PC-9 (cell line): Measurements from ENCODE around the gene SCP2. TPM values are rescaled to one million over a fixed set of nuclear protein-coding genes. Genes with fewer than 3 reads are reported as not detected.

Source experiments
- BruUV-seq: library from RNA; stranded (reverse); fragments of 400-500 nt; replicated peaks from 2 replicates; lab custom pipeline; 2021; lab: Mats Ljungman, UMichigan
- CTCF ChIA-PET: fragments of 300-600 bp; sonication (Branson Sonifier 250); formaldehyde crosslinking; loops from one replicate; lab custom pipeline; 2022; ENCODE audit warnings: antibody characterized with exemption; lab: Charles Lee
- POLR2A ChIA-PET: fragments of 300-600 bp; sonication (Branson Sonifier 250); formaldehyde crosslinking; loops from one replicate; lab custom pipeline; 2022; ENCODE audit warnings: antibody characterized with exemption; ENCODE audit not compliant: unreplicated experiment; lab: Charles Lee
- DNase-seq, 2 experiments: peaks; one replicate each; pipeline versions ENCODE4 v3.0.0 to v3.0.0-alpha.2; 2015 to 2022; ENCODE audit warnings: mixed read lengths in 1 of 2
- H2AFZ ChIP-seq: fragments of 200-600 bp; sonication (generic); 2 replicates; pipeline ENCODE4 v1.8.1; 2017; ENCODE audit warnings: antibody characterized with exemption
- H3F3A ChIP-seq: fragments of 200-600 bp; sonication (generic); 2 replicates; pipeline ENCODE4 v1.8.1; 2017; ENCODE audit warnings: antibody characterized with exemption, mild to moderate bottlenecking, low read depth; ENCODE audit not compliant: insufficient read depth
- H3K27ac ChIP-seq: fragments of 200-600 bp; sonication (generic); 2 replicates; pipeline ENCODE4 v1.6.1; 2016; ENCODE audit warnings: mixed run types
- H3K27me3 ChIP-seq: fragments of 200-600 bp; sonication (generic); 2 replicates; pipeline ENCODE4 v1.6.1; 2016; ENCODE audit warnings: low read depth, mixed run types; ENCODE audit not compliant: insufficient read depth
- H3K36me3 ChIP-seq: fragments of 200-600 bp; sonication (generic); 2 replicates; pipeline ENCODE4 v1.6.1; 2016; ENCODE audit warnings: low read depth, mixed run types
- H3K4me1 ChIP-seq: fragments of 200-600 bp; sonication (generic); replicated peaks from 2 replicates; pipeline ENCODE4 v1.6.1; 2016; ENCODE audit warnings: mixed run types; ENCODE audit not compliant: insufficient read depth
- H3K4me2 ChIP-seq: fragments of 200-600 bp; sonication (generic); 2 replicates; pipeline ENCODE4 v1.6.1; 2017; ENCODE audit warnings: mixed run types
- H3K4me3 ChIP-seq: fragments of 200-600 bp; sonication (generic); 2 replicates; pipeline ENCODE4 v1.6.1; 2016; ENCODE audit warnings: mixed run types
- H3K79me2 ChIP-seq: fragments of 200-600 bp; sonication (generic); 2 replicates; pipeline ENCODE4 v1.6.1; 2017; ENCODE audit warnings: low read depth, mixed run types
- H3K9me2 ChIP-seq: fragments of 200-600 bp; sonication (generic); 2 replicates; pipeline ENCODE4 v1.8.1; 2017; ENCODE audit warnings: mild to moderate bottlenecking; ENCODE audit not compliant: insufficient read depth
- H3K9me3 ChIP-seq: fragments of 200-600 bp; sonication (generic); 2 replicates; pipeline ENCODE4 v1.8.1; 2016; ENCODE audit warnings: low read depth; ENCODE audit not compliant: insufficient read depth
- H4K20me1 ChIP-seq: fragments of 200-600 bp; sonication (generic); 2 replicates; pipeline ENCODE4 v1.8.1; 2017; ENCODE audit not compliant: insufficient read depth
- CTCF ChIP-seq: fragments of 200-600 bp; sonication (generic); conservative IDR thresholded peaks from 2 replicates; pipeline ENCODE4 v1.6.1; 2017; ENCODE audit warnings: mixed run types, antibody characterized with exemption, mild to moderate bottlenecking, moderate library complexity
- EZH2 ChIP-seq: fragments of 200-600 bp; sonication (generic); IDR thresholded peaks from 2 replicates; pipeline ENCODE4 v1.8.0; 2017; ENCODE audit warnings: antibody characterized with exemption, low read depth
- intact Hi-C: fragments of 100-400 bp; cut with micrococcal nuclease; formaldehyde crosslinking; loops from one replicate; pipeline ENCODE4 v1.10.0; 2022; ENCODE audit not compliant: unreplicated experiment
- total RNA-seq: library from RNA; stranded (reverse); gene quantifications from 2 replicates; pipeline ENCODE4 v1.2.3, GENCODE V29; 2021

SCP2 gene
- total RNA-seq, 1 experiment from 2014 or later, result 87.8 TPM

- no peak overlapping the region for H2AFZ ChIP-seq
- no peaks in the 10 kb centered on the region for H4K20me1 ChIP-seq
- no peaks in the 10 kb centered on the region for H3K27me3 ChIP-seq
- H3K4me1 ChIP-seq, result no peaks in the 10 kb centered on the region
- TF ChIP-seq CTCF, result no peak
- no peak for TF ChIP-seq EZH2
- no peaks in the 10 kb centered on the region for H3F3A ChIP-seq
- intact Hi-C loops, result no loop called here
- no peak for DNase-seq
- no peaks in the 10 kb centered on the region for H3K9me2 ChIP-seq
- no peak overlapping the region for H3K4me2 ChIP-seq
- H3K36me3 ChIP-seq, result no peaks in the 10 kb centered on the region
- POLR2A ChIA-PET, result no interaction called here
- H3K9me3 ChIP-seq, result no peaks in the 10 kb centered on the region
- H3K4me3 ChIP-seq, result no peak overlapping the region
- CTCF ChIA-PET, result no interaction called here
- H3K27ac ChIP-seq, result no peak overlapping the region
- no TSS peak for BruUV-seq
- no peaks in the 10 kb centered on the region for H3K79me2 ChIP-seq
Observed at GRCh38 chr1:53077599-53077965, 150.5 kb downstream of the SCP2 start.

- Histone ChIP-seq H4K20me1 (no peaks in the 10 kb centered on the region), H3K27ac (no peak overlapping the region), H3F3A (no peaks in the 10 kb centered on the region), H2AFZ (no peak overlapping the region), H3K4me3 (no peak overlapping the region), H3K36me3 (no peaks in the 10 kb centered on the region), H3K9me2 (no peaks in the 10 kb centered on the region), H3K4me2 (no peak overlapping the region), H3K79me2 (no peaks in the 10 kb centered on the region), H3K4me1 (no peaks in the 10 kb centered on the region), H3K9me3 (no peaks in the 10 kb centered on the region), H3K27me3 (no peaks in the 10 kb centered on the region)
- POLR2A ChIA-PET, result interaction anchor here (0.6 kb wide), 2 partner anchors 25 to 350 kb away, joined by 3 to 5 read pairs; no protein-coding TSS in a partner anchor
- CTCF ChIA-PET, result no interaction called here
- no TSS peak for BruUV-seq
- no peak for DNase-seq
- TF ChIP-seq CTCF (no peak), EZH2 (no peak)
- intact Hi-C loops, result no loop called here
Observed at GRCh38 chr1:53078333-53079101, 151.4 kb downstream of the SCP2 start.

- Histone ChIP-seq H3K9me2 (no peaks in the 10 kb centered on the region), H3K4me1 (no peaks in the 10 kb centered on the region), H3K27ac (no peak overlapping the region), H3K4me2 (no peak overlapping the region), H4K20me1 (no peaks in the 10 kb centered on the region), H3F3A (no peaks in the 10 kb centered on the region), H3K27me3 (no peaks in the 10 kb centered on the region), H3K36me3 (no peaks in the 10 kb centered on the region), H3K79me2 (no peaks in the 10 kb centered on the region), H3K9me3 (no peaks in the 10 kb centered on the region), H3K4me3 (no peak overlapping the region), H2AFZ (no peak overlapping the region)
- BruUV-seq, result no TSS peak
- ChIA-PET POLR2A (interaction anchor here (0.6 kb wide), 1 partner anchor 351 kb away, joined by 5 read pairs; no protein-coding TSS in a partner anchor), CTCF (no interaction called here)
- DNase-seq, result no peak
- TF ChIP-seq CTCF, result no peak
- TF ChIP-seq EZH2, result no peak
- intact Hi-C loops, result no loop called here
Observed at GRCh38 chr1:53079251-53079650, 152.2 kb downstream of the SCP2 start.
